Choroid plexus epithelial cell (primary cell): ENCODE measurements around the gene PPP1R14B.

Source experiments
- DNase-seq: peaks from one replicate; pipeline ENCODE4 v3.0.0-alpha.2; 2010; ENCODE audit warnings: low read depth
- H3K4me3 ChIP-seq: 2 replicates; pipeline ENCODE4 v1.5.1; 2011; ENCODE audit warnings: low read depth, mild to moderate bottlenecking, control low read depth, low read length, moderate library complexity
- TF ChIP-seq, protein P1 (sequence below): conservative IDR thresholded peaks from 2 replicates; pipeline ENCODE4 v1.5.1; 2011; ENCODE audit warnings: low read depth, mild to moderate bottlenecking, control low read depth, inconsistent platforms, low read length, moderate library complexity

Gene PPP1R14B

DNA sequence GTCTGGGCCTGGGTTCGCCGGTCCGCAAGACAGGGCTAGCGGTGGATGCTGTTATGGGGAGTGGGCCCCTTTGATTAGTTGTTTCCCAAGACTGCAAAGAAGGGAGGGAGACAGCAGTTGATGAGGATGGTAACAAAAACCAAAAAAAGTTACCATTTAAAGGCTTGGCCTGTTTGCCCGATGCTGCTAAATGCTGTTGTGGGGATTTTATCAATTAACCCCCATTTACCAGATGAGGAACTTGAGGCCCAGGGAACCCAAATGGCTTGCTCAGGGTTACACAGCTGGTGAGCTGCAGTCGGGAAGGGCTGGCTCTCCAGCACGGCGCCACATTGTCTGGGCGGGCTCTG is 24.1 kb downstream of the PPP1R14B start:
- TF ChIP-seq, protein P1, sequence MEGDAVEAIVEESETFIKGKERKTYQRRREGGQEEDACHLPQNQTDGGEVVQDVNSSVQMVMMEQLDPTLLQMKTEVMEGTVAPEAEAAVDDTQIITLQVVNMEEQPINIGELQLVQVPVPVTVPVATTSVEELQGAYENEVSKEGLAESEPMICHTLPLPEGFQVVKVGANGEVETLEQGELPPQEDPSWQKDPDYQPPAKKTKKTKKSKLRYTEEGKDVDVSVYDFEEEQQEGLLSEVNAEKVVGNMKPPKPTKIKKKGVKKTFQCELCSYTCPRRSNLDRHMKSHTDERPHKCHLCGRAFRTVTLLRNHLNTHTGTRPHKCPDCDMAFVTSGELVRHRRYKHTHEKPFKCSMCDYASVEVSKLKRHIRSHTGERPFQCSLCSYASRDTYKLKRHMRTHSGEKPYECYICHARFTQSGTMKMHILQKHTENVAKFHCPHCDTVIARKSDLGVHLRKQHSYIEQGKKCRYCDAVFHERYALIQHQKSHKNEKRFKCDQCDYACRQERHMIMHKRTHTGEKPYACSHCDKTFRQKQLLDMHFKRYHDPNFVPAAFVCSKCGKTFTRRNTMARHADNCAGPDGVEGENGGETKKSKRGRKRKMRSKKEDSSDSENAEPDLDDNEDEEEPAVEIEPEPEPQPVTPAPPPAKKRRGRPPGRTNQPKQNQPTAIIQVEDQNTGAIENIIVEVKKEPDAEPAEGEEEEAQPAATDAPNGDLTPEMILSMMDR, result no peak
- H3K4me3 ChIP-seq, result no peak overlapping the region
- no peak for DNase-seq

DNA sequence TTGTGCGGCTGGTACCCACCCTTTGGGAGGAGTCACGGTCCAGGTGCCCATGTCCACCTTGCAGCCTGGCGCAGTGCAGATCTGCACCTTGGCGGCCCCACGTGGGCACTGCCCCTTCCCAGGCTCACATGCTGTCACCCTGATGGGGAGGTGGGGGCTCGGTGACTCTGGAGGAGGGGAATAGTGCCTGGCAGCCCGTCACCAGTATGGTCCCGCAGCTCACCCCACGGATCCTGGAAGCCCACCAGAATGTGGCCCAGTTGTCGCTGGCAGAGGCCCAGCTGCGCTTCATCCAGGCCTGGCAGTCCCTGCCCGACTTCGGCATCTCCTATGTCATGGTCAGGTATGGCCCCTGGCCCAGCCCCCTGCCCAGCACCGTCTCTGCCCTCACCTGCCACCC is 25.9 kb downstream of the PPP1R14B start:
- no peak overlapping the region for H3K4me3 ChIP-seq
- TF ChIP-seq, protein P1, result no peak
- no peak for DNase-seq

DNA sequence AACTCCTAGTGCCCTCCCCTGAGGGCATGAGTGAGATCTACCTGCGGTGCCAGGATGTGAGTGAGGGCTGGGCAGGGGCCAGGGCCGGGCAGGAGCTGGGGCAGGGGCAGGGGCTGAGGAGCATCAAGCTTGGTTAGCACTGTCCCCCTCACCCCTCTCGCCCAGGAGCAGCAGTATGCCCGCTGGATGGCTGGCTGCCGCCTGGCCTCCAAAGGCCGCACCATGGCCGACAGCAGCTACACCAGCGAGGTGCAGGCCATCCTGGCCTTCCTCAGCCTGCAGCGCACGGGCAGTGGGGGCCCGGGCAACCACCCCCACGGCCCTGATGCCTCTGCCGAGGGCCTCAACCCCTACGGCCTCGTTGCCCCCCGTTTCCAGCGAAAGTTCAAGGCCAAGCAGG is 26.5 kb downstream of the PPP1R14B start:
- TF ChIP-seq, protein P1, result no peak
- no peak overlapping the region for H3K4me3 ChIP-seq
- no peak for DNase-seq

DNA sequence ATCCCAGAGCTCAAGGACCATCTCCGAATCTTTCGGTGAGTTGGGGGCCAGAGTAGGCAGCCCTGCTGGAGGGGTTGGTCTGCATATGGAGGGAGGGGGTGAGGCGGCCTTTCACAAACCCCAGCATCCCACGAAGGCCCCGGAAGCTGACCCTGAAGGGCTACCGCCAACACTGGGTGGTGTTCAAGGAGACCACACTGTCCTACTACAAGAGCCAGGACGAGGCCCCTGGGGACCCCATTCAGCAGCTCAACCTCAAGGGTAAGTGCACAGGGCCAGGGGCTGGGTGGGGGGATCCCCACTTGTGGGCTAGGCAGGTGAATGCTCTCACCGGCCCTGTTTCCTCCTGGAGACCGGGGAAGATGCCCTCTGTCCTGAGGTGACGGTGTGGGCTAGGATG is 27.0 kb downstream of the PPP1R14B start:
- no peak for DNase-seq
- no peak overlapping the region for H3K4me3 ChIP-seq
- TF ChIP-seq, protein P1, result no peak

DNA sequence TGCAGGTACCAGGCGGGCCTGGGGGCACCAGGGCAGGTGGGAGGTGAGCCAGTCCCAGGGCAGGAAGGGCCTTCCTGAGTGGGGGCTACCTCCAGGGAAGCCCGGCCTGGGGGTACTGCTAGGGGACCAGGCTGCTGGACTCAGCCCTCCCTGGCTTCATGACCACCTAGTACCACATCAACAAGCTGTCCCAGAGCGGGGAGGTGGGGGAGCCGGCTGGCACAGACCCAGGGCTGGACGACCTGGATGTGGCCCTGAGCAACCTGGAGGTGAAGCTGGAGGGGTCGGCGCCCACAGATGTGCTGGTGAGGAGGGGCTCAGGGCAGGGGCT is 27.4 kb downstream of the PPP1R14B start:
- H3K4me3 ChIP-seq, result no peak overlapping the region
- TF ChIP-seq, protein P1, result no peak
- DNase-seq, result no peak

DNA sequence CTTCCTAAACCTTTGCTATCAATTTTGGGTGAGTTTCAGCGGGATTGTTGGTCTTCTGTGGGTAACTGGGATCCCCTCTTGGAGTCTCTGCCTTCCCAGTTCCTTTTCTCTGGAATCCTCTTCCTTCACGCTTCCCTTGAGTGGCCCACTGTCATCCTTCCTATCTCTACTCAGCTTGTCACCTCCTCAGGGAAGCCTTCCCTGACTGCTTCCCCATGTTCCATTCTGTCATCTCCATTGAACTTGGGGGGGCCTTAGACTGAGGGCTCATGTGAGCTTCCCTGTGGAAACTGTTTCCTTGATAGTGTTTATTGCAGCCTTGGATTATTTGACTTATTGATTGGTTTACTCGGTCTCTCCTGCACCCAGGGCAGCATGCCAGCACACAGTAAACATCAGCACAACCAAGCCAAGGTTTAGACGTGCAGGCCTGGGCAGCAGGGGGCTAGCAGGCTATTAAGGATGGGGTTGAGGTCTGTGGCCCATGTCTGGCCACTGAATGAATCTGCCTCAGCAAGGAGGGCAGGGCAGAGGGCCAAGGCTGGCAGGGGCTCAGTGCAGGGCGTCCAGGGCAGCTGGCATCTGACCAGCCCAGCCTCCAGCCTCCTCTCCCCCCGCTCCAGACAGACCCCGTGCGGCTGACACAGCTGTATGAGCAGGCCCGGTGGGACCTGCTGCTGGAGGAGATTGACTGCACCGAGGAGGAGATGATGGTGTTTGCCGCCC is 28.0 kb downstream of the PPP1R14B start:
- H3K4me3 ChIP-seq, result no peak overlapping the region
- no peak for DNase-seq
- TF ChIP-seq, protein P1, result no peak

DNA sequence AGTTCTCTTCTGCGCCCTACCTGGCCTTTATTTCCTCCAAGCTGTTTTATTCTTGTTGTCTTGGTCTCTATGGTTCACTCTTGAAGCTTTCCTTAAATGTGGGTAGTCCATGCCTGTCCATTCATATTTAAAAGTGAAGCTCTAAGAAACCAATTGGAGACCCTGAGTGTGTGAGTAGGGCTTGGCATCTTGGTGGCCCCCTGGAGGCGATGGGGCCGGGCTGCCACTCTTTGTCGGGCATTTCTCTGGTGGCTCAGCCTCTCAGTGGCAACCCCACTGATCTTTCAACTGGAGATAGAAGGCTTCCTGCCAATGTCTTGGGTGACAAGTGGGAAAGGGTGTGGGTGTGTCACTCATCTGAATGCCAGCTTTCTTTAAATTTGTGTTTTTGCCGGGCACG is 29.9 kb downstream of the PPP1R14B start:
- no peak for DNase-seq
- H3K4me3 ChIP-seq, result no peak overlapping the region
- TF ChIP-seq, protein P1, result no peak
